ENCODE data around the gene PLS1.
"Not testable (repeated sequence)": the region's sequence is repeated elsewhere in the genome, so short reads cannot be mapped to it uniquely, and the experiment has no call there.

Gene PLS1
- long read RNA-seq, transcript PLS1-202 (16 exons, 3,706 nt) = major isoform, 22 of 33 reads
- long read RNA-seq, partial matches to known transcripts = 4 of 33 reads
- long read RNA-seq, other reads (novel, unspliced or antisense) = 7 of 33 reads

GRCh38 chr3:142595951-142596725 is at the start of gene PLS1:
TSS of gene PLS1 (plus strand) at chr3:142596393. CDS start at chr3:142664238, 67,845 bp downstream.
- Histone ChIP-seq H3K4me3 (replicated peaks; ENCODE audit: insufficient read depth, low read length) (peak within 1 kb of the TSS; percentile 93), H3K27ac (replicated peaks) (peak within 1 kb of the TSS; percentile 33), H3K27me3 (ENCODE audit: insufficient read depth, poor library complexity, severe bottlenecking) (no peaks in the 10 kb centered on the region)
- DNase-seq (ENCODE audit: low read depth in 1 of 2, low spot score in 1 of 2) = peak; percentile 68 to 90
- TF ChIP-seq SPI1 (IDR thresholded peaks at IDR 0.05; ENCODE audit: borderline replicate concordance, low read depth) (peak; percentile 9; the same call in 1 of the 2 replicates), POLR2AphosphoS5 (IDR thresholded peaks at IDR 0.05; ENCODE audit: low read depth) (peak; percentile 88), REST (IDR thresholded peaks at IDR 0.05; ENCODE audit: insufficient replicate concordance, low read depth) (no peak)

GRCh38 chr3:142549986-142550385 is 46.2 kb upstream of the PLS1 start:
- H3K27me3 ChIP-seq (ENCODE audit: insufficient read depth, poor library complexity, severe bottlenecking) = no peaks in the 10 kb centered on the region
- H3K4me3 ChIP-seq (replicated peaks; ENCODE audit: insufficient read depth, low read length) = no peak overlapping the region
- TF ChIP-seq POLR2AphosphoS5 (IDR thresholded peaks at IDR 0.05; ENCODE audit: low read depth) (no peak), REST (IDR thresholded peaks at IDR 0.05; ENCODE audit: insufficient replicate concordance, low read depth) (no peak), SPI1 (IDR thresholded peaks at IDR 0.05; ENCODE audit: borderline replicate concordance, low read depth) (no peak), GABPA (IDR thresholded peaks at IDR 0.05; ENCODE audit: low read depth) (no peak), CTCF (IDR thresholded peaks at IDR 0.05; ENCODE audit: insufficient read depth, low read length) (no peak)
- no peak for DNase-seq (ENCODE audit: low read depth in 1 of 2, low spot score in 1 of 2)
- no peak overlapping the region for H3K27ac ChIP-seq (replicated peaks)

- DNase-seq (ENCODE audit: low read depth in 1 of 2, low spot score in 1 of 2); H3K4me3 ChIP-seq (replicated peaks; ENCODE audit: insufficient read depth, low read length); H3K27me3 ChIP-seq (ENCODE audit: insufficient read depth, poor library complexity, severe bottlenecking); H3K27ac ChIP-seq (replicated peaks): not testable (repeated sequence)
Measured at GRCh38 chr3:142552579-142552978, 43.6 kb upstream of the PLS1 start.

GRCh38 chr3:142553741-142554140 is 42.5 kb upstream of the PLS1 start:
- no peak for DNase-seq (ENCODE audit: low read depth in 1 of 2, low spot score in 1 of 2)
- Histone ChIP-seq H3K27ac (replicated peaks) (no peak overlapping the region), H3K4me3 (replicated peaks; ENCODE audit: insufficient read depth, low read length) (no peak overlapping the region), H3K27me3 (ENCODE audit: insufficient read depth, poor library complexity, severe bottlenecking) (no peaks in the 10 kb centered on the region)
- TF ChIP-seq SPI1 (IDR thresholded peaks at IDR 0.05; ENCODE audit: borderline replicate concordance, low read depth) (no peak), POLR2AphosphoS5 (IDR thresholded peaks at IDR 0.05; ENCODE audit: low read depth) (no peak), CTCF (IDR thresholded peaks at IDR 0.05; ENCODE audit: insufficient read depth, low read length) (no peak), GABPA (IDR thresholded peaks at IDR 0.05; ENCODE audit: low read depth) (no peak), REST (IDR thresholded peaks at IDR 0.05; ENCODE audit: insufficient replicate concordance, low read depth) (no peak)

Data from HL-60 (cell line).